Kidney capillary endothelial cell (primary cell): Measurements from ENCODE around the gene KIAA1755.

Experiments
- DNase-seq: peaks from one replicate; pipeline ENCODE4 v3.0.0-alpha.2; 2018; ENCODE audit warnings: low spot score

The KIAA1755 gene

GRCh38 chr20:38217791-38218565 lies 42.6 kb downstream of the KIAA1755 start:
- DNase-seq, result peak; percentile 85

- DNase-seq, result no peak
These were observed 43.6 kb downstream of the KIAA1755 start for GRCh38 chr20:38216746-38217595.

- no peak for DNase-seq
These were observed 44.3 kb downstream of the KIAA1755 start for GRCh38 chr20:38216201-38216600.

- DNase-seq, result no peak
These were observed 45.0 kb downstream of the KIAA1755 start for GRCh38 chr20:38215194-38216182.

GRCh38 chr20:38214256-38215193 lies 46.0 kb downstream of the KIAA1755 start:
- no peak for DNase-seq

- DNase-seq, result no peak
These were observed 47.0 kb downstream of the KIAA1755 start for GRCh38 chr20:38213607-38213940.

- DNase-seq, result no peak
These were observed 47.5 kb downstream of the KIAA1755 start for GRCh38 chr20:38212806-38213606.

- no peak for DNase-seq
These were observed 49.1 kb downstream of the KIAA1755 start for GRCh38 chr20:38211200-38212097.

- no peak for DNase-seq
These were observed 49.8 kb downstream of the KIAA1755 start for GRCh38 chr20:38210741-38211140.

- no peak for DNase-seq
These were observed 50.7 kb downstream of the KIAA1755 start for GRCh38 chr20:38209736-38210405.

GRCh38 chr20:38209054-38209675 lies 51.4 kb downstream of the KIAA1755 start:
- no peak for DNase-seq

GRCh38 chr20:38208523-38208922 lies 52.0 kb downstream of the KIAA1755 start:
- no peak for DNase-seq

- DNase-seq, result no peak
These were observed 52.4 kb downstream of the KIAA1755 start for GRCh38 chr20:38208088-38208487.

GRCh38 chr20:38207621-38208020 lies 52.9 kb downstream of the KIAA1755 start:
- no peak for DNase-seq

- no peak for DNase-seq
These were observed 55.5 kb downstream of the KIAA1755 start for GRCh38 chr20:38205001-38205400.

- no peak for DNase-seq
These were observed 56.6 kb downstream of the KIAA1755 start for GRCh38 chr20:38203981-38204357.

- no peak for DNase-seq
These were observed 57.1 kb downstream of the KIAA1755 start for GRCh38 chr20:38203337-38203980.

GRCh38 chr20:38202982-38203293 lies 57.6 kb downstream of the KIAA1755 start:
- DNase-seq, result no peak
